ENCODE results near the gene PPP2R2C.

GRCh38 chr4:6425336-6425735 is 47.1 kb downstream of the PPP2R2C start:
- TF ChIP-seq EZH2phosphoT487 (IDR thresholded peaks at IDR 0.05; ENCODE audit: borderline replicate concordance) (no peak), CBX3 (IDR thresholded peaks at IDR 0.05; ENCODE audit: low read depth) (no peak), POLR2A (IDR thresholded peaks at IDR 0.05; ENCODE audit: borderline replicate concordance, extremely low read depth, insufficient read depth, insufficient read length) (no peak), MAX (IDR thresholded peaks at IDR 0.05) (no peak), EZH2 (IDR thresholded peaks at IDR 0.05) (no peak), TCF7L2 (IDR thresholded peaks at IDR 0.05; ENCODE audit: borderline replicate concordance, extremely low read depth, insufficient read depth, insufficient read length) (no peak), JUND (IDR thresholded peaks at IDR 0.05) (no peak)

All from HCT116 (cell line).